Breast epithelium (tissue), 3 donors: ENCODE measurements around the gene AKR1C4.

ENCODE experiments used
- POLR2A ChIP-seq: fragments of 450-650 bp; IDR thresholded peaks from one replicate; pipeline ENCODE4 v1.6.1; 2016; ENCODE audit warnings: antibody characterized with exemption, mild to moderate bottlenecking, moderate library complexity
- POLR2AphosphoS5 ChIP-seq, 3 donors: sonication (generic); formaldehyde crosslinking; IDR thresholded peaks; one replicate each; pipeline ENCODE4 v1.6.1; 2017; ENCODE audit warnings: antibody characterized with exemption in 3 of 3
- TF ChIP-seq, protein P1 (sequence below), 3 donors: fragments of 450-650 bp; IDR thresholded peaks; one replicate each; pipeline ENCODE4 v1.5.1; 2016 to 2017; ENCODE audit warnings: antibody characterized with exemption in 3 of 3, mild to moderate bottlenecking in 3 of 3, moderate library complexity in 3 of 3

DNA sequence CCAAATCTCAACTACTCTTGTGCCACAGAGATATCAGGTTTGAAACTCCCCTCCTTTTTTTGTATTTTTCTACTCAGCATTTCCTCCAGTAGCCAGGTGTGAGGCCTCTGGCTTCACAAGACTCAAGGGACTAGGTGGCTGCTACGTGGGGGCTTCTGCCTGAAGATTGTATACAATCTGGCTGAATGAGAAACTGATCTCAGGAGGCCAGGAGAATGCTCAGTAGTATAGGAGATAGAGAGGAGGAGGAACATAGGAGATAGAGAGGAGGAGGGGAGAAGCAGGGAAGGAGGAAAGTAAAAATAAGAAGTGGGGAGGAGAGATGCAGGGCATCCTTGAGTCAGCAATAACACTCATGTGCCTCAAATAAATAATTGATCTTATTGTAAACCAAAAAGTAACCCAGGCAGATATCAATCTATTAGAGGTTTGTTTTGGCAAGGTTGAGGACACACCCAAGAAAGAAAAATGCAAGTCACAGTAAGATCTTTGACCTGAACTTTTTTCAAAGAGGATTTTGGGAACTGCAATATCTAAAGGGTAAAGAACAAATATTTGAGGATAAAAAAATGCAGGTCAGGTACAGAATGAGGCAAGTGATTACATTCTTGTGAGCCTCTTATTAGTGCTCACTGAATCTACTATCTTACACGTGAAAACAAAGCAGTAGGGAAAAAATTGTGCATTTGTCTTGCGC lies 48.5 kb upstream of the AKR1C4 start:
- TF ChIP-seq POLR2A, result no peak
- TF ChIP-seq, protein P1, sequence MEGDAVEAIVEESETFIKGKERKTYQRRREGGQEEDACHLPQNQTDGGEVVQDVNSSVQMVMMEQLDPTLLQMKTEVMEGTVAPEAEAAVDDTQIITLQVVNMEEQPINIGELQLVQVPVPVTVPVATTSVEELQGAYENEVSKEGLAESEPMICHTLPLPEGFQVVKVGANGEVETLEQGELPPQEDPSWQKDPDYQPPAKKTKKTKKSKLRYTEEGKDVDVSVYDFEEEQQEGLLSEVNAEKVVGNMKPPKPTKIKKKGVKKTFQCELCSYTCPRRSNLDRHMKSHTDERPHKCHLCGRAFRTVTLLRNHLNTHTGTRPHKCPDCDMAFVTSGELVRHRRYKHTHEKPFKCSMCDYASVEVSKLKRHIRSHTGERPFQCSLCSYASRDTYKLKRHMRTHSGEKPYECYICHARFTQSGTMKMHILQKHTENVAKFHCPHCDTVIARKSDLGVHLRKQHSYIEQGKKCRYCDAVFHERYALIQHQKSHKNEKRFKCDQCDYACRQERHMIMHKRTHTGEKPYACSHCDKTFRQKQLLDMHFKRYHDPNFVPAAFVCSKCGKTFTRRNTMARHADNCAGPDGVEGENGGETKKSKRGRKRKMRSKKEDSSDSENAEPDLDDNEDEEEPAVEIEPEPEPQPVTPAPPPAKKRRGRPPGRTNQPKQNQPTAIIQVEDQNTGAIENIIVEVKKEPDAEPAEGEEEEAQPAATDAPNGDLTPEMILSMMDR (IDR thresholded peaks at IDR 0.05), result no peak
- TF ChIP-seq POLR2AphosphoS5 (IDR thresholded peaks at IDR 0.05), result no peak
